GM19043 (cell line): Measurements from ENCODE around the gene HNF1B.

Source experiments
- ATAC-seq: cut with Tn5 transposase; IDR thresholded peaks from one replicate; pipeline ENCODE4 v1.9.1; 2021; ENCODE audit warnings: low read depth; ENCODE audit not compliant: unreplicated experiment

Gene HNF1B

DNA sequence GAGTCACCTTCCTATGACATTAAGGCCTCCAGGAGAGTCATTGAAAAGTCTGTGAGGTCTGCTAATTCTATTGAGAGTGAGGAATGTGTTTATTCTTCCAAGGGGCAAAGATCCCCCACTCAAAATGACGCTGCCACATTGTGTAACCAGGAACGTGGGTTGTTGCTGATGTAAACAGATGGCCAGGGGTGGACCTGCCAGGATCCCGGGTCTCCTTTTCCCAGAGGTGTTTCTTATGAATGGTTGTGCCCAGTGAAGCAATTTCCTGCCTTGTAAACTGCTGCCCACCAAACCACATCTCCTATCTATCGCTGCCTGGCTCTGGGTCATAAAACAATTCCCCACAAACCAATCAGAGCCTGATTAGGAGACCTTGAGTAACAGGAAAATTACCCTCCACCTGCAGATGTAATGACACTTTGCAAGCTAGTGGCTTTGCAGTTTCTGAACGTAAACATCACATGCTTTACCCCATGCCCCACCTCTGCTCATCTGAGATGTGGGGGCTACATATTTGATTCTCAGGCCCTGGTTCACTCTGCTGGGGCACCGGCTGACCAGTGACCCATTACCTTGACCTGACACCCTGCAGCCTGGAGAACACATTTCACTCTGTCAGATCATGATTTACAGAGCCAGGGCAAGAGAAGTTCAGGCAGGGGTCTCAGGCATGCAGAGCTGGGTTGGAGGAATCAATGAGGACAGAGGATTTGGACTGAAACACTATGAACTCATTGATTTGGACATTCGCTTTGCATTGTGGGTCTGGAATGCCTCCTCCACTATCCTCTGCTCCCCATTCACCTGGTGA is 68.5 kb downstream of the HNF1B start:
- ATAC-seq, result no peak

DNA sequence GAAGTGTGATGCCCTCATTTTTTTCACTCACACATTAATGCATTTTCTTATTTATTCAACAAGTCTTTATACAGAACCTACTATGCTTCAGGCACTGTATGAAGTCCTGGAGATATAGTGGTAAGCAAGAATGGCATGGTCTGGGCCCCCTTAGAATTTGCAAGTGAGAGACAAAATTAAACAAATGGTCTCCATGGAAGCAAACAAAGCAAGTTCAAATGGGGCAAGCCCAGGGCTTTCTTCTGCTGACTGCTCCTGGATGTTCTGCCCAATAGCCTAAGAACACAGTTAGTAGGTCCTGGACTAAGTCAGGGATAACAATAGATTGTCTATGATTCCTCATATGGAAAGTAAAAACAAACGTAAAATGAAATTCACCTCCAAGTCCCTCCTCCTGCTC is 70.3 kb downstream of the HNF1B start:
- no peak for ATAC-seq

DNA sequence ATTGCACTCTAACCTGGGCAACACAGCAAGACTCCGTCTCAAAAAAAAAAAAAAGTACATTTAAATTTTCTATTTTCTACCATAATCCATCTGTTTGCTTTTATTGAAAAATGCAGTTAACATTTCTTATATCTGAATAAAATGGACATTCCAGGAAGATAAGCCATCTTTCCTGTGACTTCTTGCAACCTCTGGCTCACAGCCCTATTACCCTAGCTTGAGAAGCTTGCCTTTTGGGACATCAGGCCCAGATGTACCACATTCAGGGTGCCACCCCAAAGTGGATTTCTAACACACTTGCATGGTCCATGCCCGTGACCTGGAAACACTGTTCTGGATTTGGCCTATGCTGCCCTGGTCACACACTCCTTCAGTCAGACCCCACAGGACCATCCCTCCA is 71.5 kb downstream of the HNF1B start:
- ATAC-seq, result no peak

DNA sequence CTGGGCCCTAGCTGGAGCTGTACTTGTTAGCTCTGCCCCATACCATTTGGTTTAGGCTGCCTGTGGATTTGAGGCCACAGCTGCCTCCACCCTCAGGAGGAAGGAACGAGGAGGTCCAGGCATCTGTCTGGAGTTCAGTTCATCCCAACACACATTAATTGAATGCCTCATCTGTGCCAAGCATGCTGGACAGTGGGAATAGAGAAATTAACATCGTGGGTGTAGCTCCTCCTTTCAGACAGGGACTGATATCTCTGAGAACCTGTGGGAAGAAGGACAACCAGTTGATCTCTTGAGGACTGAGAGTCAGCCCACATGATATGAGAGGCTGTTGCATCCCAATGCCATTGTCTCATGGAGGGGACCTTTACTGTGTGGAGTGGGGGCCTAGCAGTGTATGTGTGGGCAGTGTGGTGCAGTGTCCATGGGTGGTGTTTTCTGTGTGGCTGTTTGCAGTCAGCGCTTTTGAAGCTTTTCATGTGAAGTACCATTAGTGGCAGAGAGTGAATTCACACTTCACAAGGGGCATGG is 72.2 kb downstream of the HNF1B start:
- no peak for ATAC-seq

DNA sequence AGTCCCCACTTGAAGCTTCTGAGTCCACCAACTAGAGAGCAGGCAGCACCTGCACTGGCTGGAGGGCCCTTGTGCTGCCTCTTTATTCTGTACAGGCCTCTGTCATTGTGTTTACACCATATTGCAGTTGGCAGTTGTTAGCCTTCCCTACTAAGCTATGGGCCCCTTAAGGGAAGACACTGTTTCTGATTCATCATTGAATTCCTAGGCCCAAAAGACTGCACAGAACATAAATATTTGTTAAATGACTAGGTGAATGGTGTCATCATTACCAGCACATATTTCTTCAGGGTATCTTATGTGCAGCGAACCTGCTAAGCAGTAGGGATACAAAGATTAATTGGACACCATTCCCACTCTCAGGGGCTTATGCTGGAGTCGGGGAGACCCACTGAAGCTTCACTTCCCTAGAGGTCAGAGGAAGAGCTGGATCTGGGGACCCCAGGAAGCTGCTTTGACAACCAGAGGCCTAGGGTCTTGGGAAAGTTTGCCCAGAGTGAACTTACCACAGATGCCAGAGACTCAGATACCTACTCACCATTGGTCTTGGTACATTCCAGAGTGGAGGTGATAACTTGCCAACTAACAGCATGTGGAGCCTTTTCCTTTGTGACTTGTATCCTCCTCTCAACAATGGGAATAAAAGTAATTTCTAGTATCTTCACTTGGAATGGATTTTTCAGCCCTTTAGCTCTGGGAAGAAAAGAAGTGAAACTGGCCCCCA is 72.9 kb downstream of the HNF1B start:
- ATAC-seq, result no peak

DNA sequence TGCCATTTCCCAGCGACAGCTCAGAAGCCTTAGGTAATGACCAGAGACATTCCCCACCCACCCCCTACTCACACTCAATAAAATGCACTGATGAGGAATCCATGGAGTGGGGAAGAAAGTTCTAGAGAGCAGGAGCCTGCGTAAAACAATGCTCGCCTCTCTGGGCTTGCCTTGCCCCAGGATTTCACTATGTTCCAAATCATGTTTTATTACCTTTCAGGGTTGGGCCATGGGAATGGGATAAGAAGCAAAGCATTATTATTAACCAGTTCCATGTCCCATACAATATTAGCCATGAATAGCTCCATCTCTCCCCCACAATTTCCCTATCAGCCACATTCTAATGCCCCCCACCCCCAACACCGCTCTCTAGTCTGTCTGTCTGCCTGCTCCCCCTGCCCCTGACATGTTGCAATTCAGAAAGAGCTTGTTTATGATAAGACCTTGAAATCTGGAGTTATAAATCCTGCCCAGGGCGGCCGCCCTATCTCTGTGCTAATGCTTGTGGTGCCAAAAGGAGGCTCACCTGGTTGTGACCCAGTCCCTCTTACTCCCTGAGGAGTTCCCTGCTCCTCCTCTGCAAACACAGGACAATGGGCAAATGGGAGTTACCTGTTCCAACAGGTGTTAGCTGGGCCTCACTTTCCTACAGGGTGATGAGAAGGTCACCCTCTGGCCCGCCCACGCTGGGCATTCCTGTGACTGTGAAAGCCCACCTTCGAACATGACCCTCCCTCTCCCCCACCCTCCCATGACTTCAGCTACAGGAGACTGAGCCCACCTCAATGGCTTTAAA is 73.6 kb downstream of the HNF1B start:
- no peak for ATAC-seq

DNA sequence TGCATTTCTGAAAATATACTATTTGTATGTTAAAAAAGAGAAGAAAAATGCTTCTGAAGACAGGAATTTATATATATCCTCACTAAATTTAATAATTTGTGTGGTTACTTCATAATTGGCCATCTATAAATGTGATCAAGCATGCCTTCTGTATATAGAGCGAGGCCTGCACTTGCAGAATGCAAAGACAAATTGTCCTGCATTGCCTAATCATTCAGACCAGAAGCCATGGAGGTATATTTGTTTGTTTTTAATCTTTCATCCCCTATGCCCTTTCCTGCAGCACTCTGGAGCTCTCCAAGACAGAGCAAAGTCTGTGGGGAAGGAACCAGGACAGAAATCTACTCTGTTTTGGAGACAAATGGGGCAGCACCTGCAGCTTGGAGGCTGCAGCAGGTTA is 77.8 kb downstream of the HNF1B start:
- ATAC-seq, result no peak

DNA sequence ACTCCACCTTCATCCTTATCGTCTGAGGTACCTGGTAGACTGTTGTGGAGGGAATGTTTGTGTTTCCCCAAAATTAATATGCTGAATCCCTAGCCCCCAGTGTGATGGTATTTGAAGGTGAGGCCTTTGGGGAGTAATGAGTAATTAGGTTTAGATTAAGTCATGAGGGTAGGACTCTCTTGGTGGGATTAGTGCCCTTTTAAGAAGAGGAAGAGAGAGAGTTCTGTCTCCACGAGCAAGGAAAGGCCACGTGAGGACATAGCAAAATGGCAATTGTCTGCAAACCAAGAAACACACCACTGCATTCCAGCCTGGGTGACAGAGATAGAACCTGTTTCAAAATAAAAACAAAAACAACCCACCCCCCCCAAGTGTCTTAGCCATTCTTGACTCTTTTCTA is 80.6 kb downstream of the HNF1B start:
- ATAC-seq, result no peak

DNA sequence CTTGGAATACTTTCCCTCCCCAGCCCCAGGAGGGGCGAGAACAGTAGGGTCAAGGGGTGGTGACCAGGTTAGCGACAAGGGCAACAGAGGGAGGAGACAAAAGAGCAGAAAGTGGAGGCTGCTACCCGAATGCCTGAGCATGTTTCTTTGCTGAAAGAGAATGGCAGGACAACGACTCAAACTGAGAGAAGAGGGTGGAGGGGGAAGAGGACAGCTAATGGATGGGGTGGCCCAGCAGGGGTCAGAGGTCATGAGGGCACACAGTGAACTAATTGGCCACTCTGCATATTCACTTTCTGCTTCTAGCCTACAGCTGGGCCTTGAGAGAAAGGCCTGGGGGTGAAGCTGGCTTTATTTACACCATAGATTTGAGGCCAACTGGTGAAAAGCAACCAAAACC is 82.5 kb downstream of the HNF1B start:
- ATAC-seq, result no peak

DNA sequence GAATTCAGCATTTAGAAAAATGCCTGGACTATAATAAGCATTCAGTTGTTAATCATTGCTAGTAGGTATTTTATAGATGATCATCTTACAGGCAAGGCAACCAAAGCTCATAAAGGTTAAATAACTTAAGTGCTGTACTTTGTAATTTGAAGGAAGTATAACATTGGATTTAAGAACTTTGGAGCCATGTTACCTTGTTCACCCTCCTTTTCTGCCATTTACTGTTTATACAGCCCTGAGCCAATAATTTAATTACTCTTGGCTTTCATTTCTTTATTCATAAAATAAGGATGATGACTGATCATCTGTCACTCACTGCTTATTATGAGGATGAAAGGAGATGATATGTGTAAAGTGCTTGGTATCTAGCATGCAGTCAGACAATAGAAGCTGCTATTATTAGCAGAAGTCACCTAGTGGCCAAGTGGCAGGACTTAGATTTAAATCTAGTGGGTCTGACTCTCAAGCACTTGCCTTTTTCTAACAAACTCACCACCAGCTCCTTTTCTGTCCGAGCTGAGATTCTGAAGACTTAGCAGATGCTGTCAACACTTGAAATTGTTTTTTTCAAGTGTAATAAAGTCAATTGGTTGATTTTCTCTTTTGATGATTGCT is 83.4 kb downstream of the HNF1B start:
- no peak for ATAC-seq

DNA sequence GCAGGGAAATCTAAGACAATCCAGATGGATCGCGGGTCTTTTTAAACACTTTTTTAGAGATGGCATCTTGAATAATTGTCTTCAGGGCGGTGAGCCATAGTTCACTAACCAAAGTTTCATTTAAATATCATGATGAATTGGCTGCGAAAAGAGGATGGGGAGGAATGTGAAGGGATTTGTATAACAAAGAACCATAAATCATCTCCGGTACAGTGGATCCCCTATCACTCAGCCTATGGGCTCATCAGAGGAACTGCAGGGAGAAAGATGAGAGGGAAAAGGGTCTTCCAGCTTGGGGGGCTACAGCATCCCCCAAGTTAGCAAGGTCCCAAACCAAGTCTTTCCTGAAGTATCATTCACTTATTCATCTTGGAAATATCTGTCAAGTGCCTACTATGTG is 84.9 kb downstream of the HNF1B start:
- no peak for ATAC-seq

DNA sequence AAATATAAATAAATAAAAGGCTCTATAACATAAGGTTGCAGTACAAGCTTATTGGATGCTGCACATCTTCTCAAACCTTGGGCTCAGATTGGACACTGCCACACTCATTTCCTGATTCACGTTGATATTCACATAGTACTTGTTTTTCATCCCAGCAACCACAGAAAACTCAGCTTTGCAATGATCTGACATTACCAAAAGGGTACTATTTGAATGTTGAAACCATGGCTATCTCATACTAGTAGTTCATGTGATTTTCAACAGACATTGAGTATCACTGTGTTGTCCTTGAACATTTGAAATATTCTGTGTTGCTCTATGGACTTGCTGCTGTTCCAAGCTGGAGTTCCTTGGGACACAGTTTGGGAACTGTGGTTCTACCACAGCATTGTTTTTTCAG is 87.7 kb downstream of the HNF1B start:
- ATAC-seq, result no peak

DNA sequence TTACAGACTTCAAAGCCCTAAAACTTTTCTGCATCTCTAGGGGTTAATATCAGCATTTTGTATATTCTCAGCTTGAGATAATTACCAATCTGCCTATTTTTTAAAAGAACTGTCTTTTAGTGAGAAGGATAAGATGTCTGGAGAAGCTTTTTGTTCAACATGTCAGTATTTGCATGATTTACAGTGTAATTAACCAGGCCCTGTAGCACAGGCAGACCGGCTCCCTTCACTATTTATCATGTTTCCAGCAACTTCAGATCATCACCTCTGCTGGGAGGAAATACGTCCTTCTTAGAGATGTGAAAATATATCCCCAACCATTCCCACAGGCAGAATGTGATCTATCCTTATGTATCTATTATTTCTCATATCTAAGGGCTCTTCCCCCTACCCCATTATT is 93.0 kb downstream of the HNF1B start:
- ATAC-seq, result no peak

DNA sequence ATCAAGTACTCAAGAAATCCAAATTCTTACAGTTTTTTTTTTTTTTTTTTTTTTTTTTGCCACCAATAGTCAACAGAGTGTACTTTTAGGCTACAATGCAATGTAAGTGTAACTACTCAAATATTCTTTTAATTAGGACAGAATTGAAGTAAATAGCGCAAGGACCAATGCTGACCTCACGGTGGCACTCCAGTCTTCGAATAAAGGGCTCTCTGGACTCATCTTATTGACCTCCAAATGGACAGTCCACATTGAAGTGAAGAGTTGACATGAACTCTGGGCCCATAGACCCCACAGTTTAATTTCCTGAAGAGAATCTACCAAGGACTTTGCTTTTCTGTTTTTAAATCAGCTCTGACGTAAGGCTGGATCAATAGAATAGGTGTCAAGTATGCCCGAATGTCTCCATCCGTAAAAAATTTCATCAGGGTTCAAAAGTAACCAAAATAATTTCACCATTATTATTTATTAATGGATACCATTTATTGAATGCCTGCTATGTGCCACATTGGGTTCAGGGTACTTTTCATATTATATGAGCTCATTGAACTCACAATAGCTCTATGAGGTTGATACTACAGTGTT is 94.3 kb downstream of the HNF1B start:
- ATAC-seq, result no peak

DNA sequence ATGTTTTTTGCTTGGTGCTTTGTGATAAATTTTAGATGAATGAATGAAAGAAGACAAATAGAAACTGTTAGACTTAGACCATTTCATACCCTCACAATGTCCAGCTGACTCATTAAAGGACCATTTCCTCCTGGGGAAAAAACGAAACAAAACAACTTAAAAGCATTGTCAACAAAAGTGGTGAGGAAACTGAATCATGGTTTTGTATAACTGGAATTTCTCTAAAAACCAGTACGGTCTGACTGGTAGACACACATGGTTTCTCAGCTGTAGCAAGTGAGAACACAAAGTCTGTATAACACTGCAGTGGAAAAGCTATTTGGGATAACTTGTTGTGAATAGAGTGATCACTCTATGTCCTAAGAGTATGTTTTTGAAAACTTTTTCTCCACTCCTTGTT is 96.3 kb downstream of the HNF1B start:
- ATAC-seq, result no peak

DNA sequence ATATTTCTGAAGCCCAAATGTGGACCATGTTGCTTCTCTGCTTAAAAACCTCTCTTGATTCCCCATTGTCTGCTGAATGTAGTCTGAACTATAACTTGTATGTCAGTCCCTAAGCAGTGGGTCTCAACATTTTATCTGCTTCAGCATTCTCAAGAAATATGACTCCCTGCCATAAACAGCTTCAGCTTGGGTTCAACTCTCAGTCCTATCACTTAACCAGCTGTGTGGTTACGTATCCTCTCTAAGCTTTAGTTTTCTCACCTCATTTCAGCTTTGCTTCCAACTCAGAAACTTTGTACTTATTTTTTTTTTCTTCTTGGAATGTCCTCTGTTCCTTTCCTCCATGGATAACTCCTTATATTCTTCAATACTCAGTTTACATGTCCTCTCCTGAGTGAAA is 97.0 kb downstream of the HNF1B start:
- ATAC-seq, result no peak

DNA sequence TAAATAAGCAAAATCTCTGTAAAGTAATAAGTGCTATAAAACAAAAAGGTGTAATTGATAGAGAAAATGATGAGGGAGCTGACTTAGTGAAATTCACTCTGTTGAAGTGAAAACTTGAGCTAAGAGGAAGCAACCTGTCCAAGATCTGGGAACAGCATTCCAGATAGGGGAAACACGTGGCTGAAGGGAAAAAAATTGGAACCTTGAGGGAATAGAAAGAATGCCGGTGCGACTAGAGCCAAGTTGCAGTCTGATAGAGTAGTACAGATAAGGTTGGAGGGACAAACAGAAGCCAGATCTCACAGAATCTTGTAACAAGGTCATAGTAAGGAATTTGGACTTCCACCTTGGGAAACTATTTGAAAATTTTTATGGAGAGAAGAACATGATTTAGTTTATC is 101.0 kb downstream of the HNF1B start:
- no peak for ATAC-seq

DNA sequence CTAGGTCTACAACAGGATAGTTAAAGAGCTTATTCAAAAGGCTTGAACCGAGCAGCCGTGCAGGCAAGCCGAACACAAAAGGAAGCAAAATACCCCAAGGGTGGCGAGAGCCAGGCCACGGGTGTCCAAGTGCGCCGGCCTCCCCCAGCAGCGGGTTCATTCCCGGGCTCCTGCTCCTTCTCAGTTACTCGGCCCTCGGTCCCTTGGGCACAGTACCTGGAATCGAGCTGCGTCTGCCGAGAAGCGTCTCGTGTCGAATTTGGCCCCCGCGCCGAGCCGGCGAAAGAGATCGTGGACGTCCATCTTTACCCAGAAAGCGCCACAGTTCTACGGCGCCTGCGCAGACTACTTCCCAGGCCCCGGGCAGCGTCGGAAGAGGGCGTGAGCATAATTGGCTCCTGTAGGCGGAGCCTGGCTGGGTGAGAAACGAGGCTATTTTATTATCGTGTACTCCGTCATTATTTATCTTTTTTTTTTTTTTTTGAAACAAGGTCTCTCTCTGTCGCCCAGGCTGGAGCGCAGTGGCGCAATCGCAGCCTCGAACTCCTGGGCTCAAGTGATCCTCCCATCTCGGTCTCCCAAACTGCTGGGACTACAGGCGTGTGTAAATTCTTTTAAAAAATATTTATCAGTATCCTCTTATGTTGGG is 101.6 kb downstream of the HNF1B start, which contains the start of gene DDX52:
DDX52 (minus strand) TSS at position 329 of the 649 bp plus-strand sequence; CDS start at position 303, 26 bp downstream.
- ATAC-seq, result peak; percentile 72

DNA sequence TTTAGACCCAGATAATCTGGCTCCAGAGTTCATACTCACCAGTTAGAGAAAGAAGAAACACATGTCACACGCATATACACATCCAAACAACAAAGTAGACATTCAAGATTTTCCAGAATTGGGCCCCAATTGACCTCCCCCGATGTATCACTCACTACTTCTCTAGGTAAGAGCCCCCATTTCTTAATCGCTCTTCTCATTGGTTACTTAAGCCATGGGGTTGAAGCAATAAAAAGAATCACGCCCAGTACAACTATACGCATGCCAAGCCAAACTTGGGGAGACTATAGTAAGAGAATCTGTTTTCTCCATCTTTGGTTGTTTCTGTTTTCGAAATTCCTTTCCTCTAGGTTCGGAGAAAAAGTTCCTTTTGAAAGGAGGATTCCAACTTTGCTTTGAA is 102.2 kb downstream of the HNF1B start:
- no peak for ATAC-seq

DNA sequence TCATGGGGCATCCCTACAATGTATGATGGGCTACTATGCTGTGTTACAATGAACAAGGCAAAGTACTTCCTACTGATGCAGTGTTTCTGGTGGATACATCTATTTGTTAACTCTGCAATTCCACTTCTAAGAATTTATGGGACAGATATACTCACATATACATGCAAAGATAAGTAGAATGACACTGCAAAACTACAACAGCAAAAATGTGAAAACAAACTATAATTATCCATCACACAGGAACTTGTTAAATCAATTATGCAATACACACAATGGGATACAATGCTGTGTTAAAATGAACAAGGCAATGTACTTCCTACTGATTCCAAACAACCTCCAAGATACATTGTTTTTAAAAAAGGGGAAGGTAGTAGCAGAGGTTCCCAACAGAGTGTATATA is 104.8 kb downstream of the HNF1B start:
- ATAC-seq, result no peak
